A172 (cell line): ENCODE data around the gene HOXA1. TPM values are rescaled to one million over a fixed set of nuclear protein-coding genes. Genes with fewer than 3 reads are reported as not detected.

Source experiments
- DNase-seq: peaks from one replicate; pipeline ENCODE4 v3.0.0-alpha.2; 2015; ENCODE audit warnings: low spot score
- total RNA-seq: library from RNA; depleted of rRNA; stranded (reverse); fragments of >200 nt; shearing (Covaris generic); gene quantifications from 2 replicates; pipeline ENCODE4 v1.2.3, GENCODE V29; 2014

HOXA1 gene
- total RNA-seq, 1 experiment from 2014 or later, result not detected

DNA sequence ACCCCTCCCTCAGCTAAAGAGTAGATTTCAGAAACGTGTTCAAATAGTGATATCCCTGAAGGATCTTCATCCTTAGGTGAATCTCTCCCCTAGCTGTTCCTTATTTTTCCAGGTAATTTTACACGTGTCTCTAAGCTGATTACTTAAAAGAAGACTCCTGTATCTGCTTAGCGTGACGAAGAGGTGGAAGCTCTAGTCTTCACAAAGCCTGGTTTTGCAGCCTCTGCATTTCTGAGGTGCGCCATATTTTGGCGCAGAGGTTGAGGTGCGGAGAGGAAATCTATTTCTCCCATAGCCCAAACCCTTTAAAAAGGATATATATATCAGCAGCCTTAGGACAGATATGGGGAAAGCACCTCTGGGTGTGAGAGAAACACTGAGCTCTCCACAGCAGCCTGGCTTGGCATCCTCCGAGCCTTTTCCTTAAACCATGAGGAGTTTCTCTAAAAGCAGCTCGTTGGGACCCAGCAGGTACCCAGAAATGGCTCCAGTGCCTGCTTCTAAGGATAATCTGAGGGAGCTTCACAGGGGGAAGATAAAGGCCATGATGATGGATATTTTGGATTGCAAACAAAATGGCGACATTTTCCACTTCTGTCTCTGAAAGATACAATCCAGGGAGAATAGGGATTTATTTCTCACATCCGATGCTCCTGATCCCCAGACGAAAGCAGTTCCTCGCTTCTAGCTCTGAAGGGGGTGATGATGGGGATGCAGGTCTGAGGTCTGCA is 9.7 kb upstream of the HOXA1 start:
- no peak for DNase-seq

DNA sequence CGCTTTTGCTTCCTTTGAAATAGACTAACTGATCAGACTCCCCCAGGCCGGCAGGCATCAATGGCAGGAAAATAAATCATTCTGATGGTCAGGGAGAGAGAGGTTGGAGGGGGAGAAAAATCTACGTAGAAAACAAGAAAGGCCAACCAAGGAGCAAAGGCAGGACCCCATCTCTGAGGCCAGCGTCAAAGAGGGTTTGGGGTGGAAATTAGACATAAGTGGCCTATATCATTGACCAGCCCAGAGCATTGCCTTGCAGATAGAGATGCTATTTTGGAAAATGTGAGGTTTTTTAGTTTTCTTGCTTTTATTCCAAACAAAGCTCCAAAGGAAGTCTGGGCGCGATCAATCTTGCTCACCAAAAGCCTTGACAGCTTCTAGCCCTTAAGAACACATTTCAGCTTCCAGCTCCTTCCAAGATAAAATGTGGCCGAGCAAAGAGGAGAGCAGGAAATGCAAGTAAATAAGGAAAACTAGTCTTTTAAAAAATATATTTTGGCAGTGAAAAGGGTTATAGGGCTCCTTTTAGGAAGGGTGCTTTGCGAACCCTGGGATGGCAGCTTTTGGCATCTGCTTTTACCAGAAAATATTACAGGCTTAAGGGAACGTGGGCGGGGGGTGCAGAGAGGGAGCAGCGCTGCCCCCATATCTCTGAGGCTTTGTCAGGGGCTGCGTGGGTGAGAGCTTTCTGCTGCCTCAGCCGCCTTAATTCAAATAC is 8.7 kb upstream of the HOXA1 start:
- no peak for DNase-seq

DNA sequence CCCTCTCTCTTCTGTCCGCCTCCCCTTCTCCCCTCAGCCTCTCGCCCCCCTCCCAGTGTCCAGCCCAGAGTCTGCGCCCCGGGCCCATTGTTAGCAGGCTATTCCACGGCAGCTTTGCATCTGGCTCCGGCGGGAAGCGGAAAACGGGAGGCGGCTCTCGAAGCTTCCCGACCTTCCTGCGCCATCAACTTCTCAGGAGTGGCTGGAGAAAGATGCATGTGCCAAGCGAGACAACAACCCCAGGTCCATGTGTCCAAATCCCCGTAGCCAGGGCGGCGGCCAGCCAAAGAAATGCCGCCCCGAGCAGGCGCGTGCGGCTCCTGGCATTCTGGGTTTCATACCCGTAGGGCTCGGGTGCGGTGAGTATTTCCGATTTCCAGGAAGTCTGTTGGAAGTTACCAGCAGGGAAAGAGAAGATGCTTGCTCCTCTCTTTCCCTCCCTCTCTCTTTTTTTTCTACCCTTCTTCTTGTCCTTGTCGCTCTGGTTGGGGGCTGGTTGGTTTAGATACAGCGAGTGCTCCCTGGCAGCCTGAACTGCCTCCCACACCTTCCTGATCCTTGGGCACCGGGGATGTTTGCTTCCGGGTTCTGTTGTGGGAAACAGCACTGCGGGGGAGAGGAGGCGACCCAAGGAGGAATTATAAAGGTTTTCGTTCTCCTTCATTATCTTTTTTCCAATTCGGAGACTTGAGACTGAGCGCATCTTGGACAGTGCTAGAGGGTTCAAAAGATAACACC is 7.9 kb upstream of the HOXA1 start:
- no peak for DNase-seq

DNA sequence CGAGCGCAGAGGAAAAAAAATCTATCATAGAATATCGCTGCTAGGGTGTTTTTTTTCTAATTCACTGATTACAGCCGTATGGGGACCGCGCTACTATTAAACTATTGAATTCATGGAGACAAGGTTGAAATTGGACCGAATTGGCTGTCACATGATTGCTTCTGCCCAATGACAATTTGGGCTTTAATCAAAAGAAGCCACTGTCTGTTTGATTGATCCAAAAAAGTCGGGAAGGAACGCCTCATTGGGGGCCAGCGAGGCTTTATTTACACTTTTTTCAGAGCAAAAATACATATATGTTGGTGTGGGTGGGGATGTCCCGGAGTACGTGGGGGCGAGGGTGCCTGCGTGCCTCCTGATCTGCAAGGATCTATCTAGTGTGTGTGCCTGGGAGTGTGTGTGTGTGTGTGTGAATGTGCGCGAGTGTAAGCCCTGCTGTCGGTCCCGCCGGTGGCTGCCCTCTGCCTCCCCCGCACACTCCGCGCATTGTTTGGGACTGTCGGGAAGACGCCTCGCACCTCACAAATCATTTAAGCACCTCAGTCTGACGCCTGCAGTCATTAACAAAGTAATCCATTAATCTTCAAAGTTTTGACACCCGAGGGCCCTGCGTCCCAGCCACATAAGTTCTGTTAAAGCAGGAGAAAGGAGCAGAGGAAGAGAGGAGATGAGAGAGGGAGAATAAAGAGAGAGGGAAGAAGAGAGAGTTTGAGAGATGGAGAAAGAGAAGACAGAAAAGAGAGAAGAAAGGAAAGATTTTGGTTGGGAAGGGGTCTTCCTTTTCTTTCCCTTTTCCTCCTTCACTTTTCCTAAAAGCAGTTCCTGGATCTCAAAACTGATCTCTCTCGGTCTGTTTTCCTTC is 7.0 kb upstream of the HOXA1 start, which contains the start of gene HOXA2:
Gene HOXA2 (minus strand): TSS at position 103 of the 862 bp plus-strand sequence. CDS start 183 bp downstream, outside the sequence.
- DNase-seq, result no peak

DNA sequence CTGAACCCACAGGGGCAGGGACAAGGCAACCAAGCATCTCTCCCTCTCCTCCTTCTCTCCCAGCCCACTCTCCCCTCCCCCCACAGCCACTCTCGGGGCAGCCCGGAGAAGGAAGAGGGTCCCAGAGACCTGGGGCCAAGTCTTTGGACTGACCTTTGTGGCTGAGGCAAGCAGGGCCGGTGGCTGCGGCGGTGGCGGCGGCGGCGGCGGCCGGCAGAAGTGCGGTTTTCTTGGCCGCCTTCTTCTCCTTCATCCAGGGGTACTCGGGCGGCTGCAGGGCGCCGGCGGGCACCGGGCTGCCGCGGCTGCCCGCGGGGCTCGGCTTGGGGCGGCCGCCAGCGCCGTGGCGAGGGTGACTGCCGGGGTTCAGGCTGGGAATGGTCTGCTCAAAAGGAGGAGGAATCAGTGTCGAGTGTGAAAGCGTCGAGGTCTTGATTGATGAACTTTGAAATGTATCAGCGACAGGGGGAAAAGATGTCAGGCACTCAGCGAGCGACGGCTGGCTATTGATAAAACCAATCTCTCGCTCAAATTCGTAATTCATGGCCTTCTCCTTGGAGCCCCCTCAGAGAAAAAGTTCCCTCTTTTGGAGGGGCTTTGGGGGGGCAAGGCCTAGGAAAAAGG is 6.3 kb upstream of the HOXA1 start:
- DNase-seq, result no peak

DNA sequence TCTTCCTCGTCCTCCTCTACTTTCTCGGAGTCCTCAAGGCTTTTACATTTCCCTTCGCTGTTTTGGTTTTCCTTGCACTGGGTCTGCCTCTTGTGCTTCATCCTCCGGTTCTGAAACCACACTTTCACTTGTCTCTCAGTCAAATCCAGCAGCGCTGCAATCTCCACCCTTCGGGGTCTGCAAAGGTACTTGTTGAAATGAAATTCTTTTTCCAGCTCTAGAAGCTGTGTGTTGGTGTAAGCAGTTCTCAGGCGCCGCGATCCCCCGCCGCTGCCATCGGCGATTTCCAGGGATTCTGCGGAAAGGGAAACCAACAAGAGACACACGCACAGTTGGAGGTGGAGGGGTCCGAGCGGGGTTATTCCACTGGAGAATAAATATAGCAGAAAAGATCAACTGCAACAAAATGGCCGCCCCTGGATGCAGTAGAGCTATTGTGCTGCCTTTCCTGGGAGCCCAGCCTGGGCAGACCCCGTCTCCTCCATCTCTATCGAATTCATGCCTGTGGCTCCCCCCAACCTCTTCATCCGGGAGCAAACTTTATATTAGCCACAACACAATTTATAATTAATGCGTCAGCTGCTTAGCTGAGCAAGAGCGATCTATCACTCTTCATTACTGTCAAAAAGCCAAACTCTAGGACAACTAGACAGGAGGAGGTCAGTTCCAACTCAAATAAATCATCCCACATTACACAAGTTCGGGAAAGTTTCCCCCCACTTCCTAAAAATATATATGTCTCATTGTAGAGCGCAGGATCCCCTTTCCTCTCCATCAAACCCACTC is 5.6 kb upstream of the HOXA1 start:
- DNase-seq, result no peak

DNA sequence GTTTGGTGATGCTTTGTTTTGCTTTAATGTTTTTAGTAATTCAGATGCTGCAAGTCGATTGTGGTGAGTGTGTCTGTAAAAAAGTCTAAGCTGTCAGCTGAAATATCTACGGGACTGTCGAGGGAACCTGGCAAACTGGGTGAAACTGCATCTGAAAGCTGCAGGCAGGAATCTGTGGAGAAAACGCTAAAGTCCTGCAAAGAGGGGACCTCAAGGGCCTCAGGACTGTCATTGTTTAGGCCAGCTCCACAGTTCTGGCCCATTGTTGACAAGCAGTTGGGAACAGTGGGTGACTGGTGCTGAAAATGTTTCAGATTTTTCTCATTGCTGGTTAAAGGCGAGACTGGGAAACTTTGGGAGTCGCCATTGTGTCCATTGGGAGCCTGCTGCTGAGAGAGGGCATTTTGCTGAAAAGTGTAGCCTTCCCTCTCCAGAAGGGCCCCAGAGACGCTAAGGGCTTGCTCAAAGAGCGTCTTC is 4.9 kb upstream of the HOXA1 start:
- no peak for DNase-seq

DNA sequence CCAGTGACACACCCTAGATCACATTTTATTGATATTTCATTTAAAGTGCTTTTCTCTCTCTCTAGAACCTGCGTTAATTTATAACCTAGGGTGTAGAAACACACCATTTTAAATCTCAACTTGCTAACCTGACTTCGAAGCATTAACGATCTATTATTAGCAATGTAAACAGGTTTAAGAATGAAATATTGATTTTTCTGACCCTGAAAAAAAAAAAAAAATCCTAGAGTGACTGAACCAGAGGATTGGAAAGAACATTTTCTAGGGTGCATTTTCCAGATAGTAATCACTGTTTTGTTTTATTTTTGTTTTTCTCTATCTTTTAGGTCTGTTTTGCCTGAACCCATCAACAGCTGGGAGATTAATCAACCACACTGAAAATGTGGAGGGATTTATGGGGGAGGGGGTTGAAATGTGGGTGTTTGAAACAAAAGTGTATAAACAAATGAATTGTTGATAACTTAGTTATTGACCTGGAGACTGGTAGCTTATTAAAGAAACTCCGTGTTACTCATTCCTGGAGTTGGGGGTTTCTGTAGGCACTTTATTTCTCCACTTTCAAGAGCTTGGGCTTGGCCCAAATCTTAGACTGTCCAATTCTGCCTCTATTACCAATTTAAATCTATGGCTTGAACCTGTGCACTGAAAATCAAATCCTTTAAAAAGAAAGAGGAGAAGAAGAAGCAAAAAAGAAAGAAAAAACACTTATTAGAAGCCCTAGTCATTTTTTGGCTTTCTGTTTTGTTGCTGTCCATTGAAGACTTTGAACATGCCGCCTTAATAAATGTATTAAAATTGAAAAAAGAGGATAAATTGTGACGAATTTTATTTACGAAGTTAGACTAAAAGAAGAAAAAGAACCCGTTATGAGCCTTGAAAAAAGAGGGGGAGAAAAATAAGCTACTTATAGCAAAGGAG is 3.9 kb upstream of the HOXA1 start:
- DNase-seq, result no peak

DNA sequence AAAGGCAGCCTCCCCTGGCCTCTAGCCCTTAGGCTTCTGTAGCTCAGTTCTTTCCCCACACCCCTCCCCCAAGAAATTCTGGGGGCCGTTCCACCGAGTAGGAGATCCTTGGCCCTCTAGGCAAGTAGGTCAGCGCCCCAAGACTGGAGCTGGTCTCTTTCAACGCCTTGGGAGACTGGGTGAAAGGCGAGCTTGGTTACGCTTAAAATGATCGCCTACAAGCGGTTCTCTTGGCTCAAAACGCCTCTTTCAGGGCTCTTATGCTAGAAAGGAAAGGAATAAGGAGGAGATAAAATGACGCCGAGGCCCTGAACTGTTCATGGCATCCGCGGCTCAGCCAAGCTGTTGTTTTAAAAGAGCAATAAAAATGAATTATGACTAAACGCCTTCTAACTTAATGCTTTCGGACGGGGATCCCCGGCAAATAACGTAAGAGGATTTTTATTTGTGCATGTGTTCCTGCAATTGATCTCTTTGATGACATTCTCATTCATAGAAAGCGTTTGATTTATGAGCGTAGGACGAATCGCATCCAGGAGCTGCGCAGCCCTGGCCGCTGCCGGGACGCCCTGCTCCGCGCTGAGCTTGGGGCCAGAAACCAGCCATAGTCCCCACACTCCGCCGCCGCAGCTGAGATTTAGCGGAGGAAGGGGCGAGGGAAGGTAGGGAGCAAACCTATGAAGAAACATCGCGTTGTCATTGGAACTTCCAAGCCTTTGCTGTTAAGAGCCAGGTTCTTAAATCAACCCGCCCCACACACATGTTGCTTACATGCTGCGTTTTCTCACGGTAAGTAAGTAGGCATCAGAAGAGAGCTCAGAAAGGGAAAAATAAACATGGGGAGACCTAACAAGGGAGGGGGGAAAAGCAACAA is 3.0 kb upstream of the HOXA1 start:
- DNase-seq, result no peak

DNA sequence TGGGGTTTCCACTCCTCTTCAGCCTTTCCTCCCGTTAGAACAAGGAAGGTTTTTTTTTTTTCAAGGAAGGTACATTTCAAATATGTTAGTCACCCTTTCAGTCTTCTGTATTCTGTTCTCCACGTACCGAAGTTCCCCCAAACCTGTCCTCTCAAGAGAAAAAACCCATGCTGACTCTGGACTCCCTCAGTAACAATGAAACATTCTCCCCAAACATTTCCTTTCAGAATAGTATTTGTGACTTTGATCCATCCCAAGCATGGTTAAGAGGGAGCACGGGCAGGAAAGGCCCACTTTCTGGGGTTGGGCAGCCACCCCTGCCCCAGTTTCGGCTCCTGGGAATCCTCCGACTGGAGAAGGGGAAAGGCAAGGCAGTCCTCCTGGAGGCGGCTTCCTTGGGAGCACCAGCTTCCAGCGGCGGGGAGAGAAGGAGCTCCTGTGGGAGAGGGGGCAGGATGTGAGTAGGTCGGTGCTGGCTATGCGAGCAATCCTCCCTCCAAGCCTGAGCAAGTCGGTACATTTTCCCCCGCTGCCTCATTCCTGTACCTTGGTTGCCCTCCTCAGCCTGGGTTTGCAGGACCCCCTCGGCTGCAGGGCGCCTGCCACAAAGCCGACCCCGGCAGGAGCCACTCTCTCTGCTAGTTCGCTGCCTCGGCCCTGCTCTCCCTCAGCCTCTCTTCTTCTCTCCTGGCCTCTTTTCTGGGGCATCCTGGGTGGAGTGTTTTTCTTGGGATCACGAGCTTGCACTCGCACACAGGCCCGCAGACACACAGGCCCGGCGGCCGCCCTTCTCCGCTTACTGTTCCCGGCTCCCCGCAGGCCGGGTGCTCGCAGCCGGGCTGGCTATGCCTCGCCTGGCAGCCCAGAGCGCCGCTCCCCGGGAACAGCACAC is 2.1 kb upstream of the HOXA1 start:
- peak; percentile 25 for DNase-seq

DNA sequence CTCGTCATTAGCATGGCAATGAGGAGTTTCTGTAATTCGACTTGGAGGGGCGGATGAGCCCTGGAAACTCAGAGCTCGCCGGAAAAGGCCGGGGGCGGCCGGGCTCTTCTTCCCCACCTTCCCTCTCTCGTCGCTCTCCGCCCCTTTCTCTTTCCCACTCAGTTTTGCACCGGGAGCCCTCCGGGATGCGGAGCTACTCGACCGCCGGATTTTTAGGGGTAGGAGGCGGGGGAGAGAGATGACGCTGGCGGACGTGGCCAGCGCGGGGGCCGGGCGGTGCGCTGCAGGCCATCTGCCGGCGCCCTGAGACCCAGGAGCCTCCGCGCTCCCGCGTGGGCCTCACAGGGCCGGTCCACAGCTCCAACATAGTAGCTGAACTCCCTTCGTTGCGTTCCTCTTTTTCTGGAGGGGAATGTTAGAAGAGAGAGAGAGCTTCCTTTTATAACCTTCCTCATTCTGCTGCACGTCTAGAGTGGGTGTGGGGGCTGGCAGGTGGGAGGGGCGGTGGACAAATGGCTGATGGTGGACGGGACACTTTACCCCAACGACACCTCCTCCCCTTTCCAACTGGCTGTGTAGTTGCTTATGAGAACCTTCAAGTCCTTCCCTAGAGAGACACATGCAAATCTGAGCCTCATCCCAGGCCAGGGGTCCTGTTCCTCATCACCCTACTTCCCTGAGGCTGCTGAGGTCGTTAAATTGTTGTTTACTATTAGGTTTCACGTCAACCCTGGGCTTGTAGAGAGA is 1.1 kb upstream of the HOXA1 start:
- no peak for DNase-seq

DNA sequence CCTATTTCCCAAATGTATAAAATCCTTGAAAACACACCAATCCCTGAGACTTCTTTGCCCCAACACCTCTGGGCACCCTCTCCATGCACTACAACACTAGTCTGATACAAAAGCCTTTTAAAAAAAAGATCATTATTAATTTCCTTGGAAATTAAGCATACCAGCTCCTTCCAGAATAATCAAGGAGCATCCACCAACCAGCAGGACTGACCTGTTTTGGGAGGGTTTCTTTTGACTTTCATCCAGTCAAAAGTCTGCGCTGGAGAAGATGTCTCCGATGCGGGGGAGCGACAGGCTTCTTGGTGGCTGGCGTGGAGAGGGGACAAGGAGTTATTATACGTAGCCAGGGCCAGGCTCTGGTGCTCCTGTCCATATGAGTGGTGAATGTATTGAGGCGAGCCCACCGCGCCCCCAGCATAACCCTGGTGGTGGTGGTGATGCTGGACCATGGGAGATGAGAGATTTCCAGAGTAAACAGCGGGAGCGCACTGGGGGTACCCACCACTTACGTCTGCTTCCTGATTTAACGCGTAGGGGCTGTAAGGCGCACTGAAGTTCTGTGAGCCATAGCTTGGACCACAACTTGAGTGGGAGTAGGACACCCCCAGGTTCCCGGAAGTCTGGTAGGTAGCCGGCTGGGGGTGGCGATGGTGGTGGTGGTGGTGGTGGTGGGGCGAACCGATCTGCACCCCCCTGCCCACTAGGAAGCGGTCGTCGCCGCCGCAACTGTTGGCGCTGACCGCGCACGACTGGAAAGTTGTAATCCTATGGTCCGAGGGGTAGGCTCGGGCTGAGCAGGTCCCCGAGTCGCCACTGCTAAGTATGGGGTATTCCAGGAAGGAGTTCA is 527 bp downstream of the HOXA1 start:
- no peak for DNase-seq

DNA sequence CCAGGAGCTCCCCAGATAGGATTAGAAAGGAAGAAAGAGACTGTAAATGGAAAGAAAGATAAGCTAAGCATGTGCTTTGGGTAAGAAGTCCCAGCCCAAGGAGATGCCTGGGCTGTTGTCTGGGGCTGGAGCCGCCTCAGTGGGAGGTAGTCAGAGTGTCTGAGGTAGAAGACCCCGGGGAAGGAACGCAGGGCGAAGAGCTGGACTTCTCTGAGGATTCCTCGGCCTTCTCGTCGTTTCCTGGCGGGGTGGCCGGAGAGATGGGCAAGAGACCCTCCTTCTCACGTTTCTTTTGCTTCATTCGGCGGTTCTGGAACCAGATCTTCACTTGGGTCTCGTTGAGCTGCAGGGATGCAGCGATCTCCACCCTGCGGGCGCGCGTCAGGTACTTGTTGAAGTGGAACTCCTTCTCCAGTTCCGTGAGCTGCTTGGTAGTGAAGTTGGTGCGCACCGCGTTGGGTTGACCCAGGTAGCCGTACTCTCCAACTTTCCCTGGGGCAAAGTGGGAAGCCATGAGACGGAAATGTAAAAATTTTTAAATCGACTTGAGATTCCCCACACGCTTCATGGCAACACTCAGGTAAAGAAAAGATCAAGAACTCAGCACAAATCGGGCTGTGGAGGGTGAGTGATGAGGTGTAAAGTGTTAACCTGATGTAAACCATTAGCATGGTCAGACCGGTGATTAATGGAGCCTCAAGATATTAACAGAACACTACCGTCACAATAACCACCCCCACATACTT is 1.3 kb downstream of the HOXA1 start:
- no peak for DNase-seq

DNA sequence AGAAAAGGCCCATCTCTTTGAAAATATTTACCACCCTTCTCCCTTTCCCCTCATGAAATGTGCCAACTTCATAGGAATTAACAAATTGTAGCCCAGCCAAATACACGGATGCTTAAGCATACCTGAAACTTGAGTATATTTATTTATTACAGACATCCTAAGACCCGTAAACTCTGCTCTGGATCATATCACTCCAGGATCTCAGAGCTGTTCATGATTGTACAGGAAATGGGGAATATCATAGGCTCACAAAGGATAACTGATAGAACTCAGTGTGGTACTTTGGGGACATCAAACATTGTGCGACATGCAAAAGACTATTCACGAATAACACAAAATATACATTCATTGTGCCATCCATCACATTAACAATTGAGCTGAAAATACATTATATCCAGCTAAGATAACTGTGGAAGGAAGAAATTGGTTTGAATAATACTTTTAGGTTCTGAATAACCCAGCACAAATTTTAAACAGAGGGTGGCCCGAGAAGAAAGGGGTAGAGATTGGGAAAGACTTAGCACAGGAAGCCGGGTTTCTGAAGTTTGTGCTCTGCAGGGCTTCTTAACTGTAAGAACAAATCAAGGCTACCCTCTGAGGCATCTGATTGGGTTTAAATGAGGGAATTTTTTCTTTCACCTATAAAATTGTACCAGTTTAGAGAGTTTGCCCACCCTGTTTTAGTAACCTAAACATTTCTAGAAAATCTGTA is 2.5 kb downstream of the HOXA1 start:
- no peak for DNase-seq
